KOPT-K1 (cell line): Measurements from ENCODE around the gene CLSTN1.
"Not testable (repeated sequence)": the region's sequence is repeated elsewhere in the genome, so short reads cannot be mapped to it uniquely, and the experiment has no call there.

Experiments used
- H3K27ac ChIP-seq: fragments of 200-600 bp; sonication (generic); 2 replicates; pipeline ENCODE4 v1.5.1; 2016; ENCODE audit warnings: antibody characterized with exemption, mild to moderate bottlenecking, low read depth, low read length; ENCODE audit not compliant: poor library complexity, severe bottlenecking
- H3K36me3 ChIP-seq: fragments of 200-600 bp; sonication (generic); 2 replicates; pipeline ENCODE4 v1.5.1; 2017; ENCODE audit warnings: antibody characterized with exemption, mild to moderate bottlenecking, low read length, moderate library complexity; ENCODE audit not compliant: insufficient read depth
- H3K9me3 ChIP-seq: fragments of 200-600 bp; sonication (generic); 2 replicates; pipeline ENCODE4 v1.5.1; 2017; ENCODE audit warnings: antibody characterized with exemption, low read length, mild to moderate bottlenecking; ENCODE audit not compliant: insufficient read depth, poor library complexity, severe bottlenecking

The CLSTN1 gene

GRCh38 chr1:9824702-9825089, 931 bp upstream of the CLSTN1 start:
- Histone ChIP-seq H3K36me3 (no peaks in the 10 kb centered on the region), H3K9me3 (no peaks in the 10 kb centered on the region), H3K27ac (no peak overlapping the region)

DNA sequence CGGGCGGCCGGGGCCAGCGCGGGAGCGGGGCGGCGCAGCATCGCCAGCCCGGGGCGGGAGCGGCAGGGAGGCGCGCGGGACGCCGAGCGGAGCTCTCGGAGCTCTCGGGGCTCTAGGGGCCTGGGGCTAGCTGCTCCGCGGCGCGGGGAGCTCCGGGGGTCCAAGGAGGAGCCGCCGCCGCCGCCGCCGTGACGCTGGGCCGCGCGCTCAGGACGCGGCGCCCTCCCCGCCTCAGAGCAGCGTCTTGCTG, 147 bp downstream of the CLSTN1 start:
- Histone ChIP-seq H3K27ac (peak overlapping the region; percentile 65), H3K36me3 (no peaks in the 10 kb centered on the region)

DNA sequence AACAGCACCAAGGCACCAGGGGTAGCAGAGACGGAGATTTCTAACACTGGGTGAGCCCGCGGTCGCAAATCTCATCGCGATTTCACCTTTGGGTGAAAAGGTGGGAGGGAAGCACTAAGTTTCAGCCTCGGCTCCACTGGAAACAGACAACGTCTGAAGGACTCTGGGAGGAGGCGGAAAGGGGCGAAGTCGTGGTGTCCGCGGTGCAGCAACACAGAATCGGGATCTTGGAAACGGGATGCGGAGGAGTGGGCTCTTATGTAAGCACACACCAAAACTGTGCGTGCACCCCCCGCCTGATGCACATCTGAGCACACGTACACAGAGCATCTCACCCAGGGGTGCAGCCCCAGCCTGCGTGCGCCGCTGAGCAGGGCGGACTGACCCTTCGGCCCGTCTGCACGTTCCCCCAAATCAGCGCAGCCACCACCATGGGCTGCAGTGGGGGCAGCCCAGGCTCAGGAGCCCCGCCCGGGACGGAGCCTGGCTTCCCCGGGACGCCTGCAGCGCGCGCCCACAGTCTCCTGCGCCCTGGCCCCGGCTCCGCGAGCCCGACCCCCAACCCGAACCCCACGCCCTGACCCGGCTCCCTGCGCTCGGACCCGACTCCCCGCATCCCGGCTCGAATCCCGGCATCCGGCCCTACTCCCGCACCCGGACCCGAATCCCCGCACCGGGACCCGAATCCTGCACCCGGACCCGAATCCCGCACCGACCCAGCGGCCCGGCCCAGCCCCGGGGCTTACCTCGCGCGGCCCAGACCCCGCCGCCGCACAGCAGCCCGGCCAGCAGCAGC, 670 bp downstream of the CLSTN1 start:
- Histone ChIP-seq H3K9me3 (no peaks in the 10 kb centered on the region), H3K27ac (peak overlapping the region; percentile 65), H3K36me3 (0 out of 2 replicates have a peak, but pooled peaks cover under 1% of the 10 kb centered on the region)

More for the DNA sequence above, 147 bp downstream of the CLSTN1 start:
- no peaks in the 10 kb centered on the region for H3K9me3 ChIP-seq

- Histone ChIP-seq H3K36me3 (0 out of 2 replicates have a peak, but pooled peaks cover 5% of the 10 kb centered on the region), H3K9me3 (no peaks in the 10 kb centered on the region), H3K27ac (peak overlapping the region; percentile 65)
Measured at GRCh38 chr1:9822490-9822889, 1.3 kb downstream of the CLSTN1 start.

DNA sequence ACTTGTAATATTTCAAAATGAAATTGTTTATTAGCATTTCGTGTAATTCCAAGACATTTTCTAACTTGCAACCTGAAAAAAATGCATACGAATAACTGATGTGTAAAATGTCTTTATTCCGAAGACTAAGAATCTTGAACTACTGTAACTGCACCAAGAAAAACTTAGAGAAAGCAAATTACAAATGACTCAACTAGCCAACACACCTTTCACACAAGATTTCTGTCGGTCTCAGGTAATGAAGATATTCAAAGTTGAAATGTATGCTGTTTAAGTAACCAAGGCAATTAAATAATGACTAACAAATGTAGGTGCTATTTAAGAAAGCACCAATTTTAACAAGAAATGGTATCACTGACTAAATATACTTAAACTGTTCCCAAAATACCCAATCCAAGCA, 2.1 kb downstream of the CLSTN1 start:
- no peak overlapping the region for H3K27ac ChIP-seq

DNA sequence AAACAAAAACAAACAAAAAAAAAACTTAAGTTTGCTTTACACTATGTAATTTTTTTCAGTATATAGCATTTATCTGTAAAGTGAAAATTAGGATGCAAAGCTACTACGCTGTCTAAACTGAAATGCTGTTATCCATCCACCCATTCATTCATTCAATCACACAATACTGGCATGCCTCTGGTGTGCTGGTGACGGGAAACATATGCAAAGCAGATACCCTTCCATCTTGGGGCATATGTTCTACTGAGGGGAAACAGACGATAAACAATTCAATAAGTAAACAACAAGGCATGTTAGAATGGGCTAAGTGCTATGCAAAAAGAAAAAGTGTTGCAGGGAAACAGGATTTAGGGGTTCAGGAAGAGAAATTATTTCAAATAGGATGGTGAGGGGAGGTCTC, 3.2 kb downstream of the CLSTN1 start:
- Histone ChIP-seq H3K36me3 (0 out of 2 replicates have a peak, but pooled peaks cover 10% of the 10 kb centered on the region), H3K9me3 (no peaks in the 10 kb centered on the region), H3K27ac (no peak overlapping the region)

More for the DNA sequence above, 2.1 kb downstream of the CLSTN1 start:
- Histone ChIP-seq H3K9me3 (no peaks in the 10 kb centered on the region), H3K36me3 (0 out of 2 replicates have a peak, but pooled peaks cover 5% of the 10 kb centered on the region)

GRCh38 chr1:9817734-9818133, 6.0 kb downstream of the CLSTN1 start:
- H3K36me3 ChIP-seq, result 0 out of 2 replicates have a peak, but pooled peaks cover 10% of the 10 kb centered on the region
- no peaks in the 10 kb centered on the region for H3K9me3 ChIP-seq
- H3K27ac ChIP-seq, result no peak overlapping the region

- H3K27ac ChIP-seq, result no peak overlapping the region
- H3K9me3 ChIP-seq, result no peaks in the 10 kb centered on the region
- H3K36me3 ChIP-seq, result 0 out of 2 replicates have a peak, but pooled peaks cover 10% of the 10 kb centered on the region
Measured at GRCh38 chr1:9816199-9816598, 7.6 kb downstream of the CLSTN1 start.

DNA sequence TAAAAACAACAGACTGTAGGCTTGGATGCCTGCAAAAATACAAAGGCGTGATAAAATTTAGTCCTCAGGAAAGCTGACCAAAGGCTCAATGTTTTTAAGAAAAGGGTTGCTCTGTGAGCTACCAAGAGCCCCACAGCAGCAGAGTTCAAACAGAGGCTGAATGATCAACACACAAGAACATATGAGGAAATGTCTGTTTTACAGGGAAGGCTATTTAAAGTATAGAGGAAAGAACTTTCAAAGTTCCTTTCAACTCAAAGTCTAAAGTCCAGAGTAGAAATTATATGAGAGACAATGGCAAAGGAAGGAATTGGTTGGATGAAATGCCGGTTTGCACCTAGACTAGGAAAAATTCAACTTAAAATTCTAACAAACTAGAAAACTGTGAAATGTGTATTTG, 8.6 kb downstream of the CLSTN1 start:
- Histone ChIP-seq H3K27ac (no peak overlapping the region), H3K9me3 (no peaks in the 10 kb centered on the region), H3K36me3 (0 out of 2 replicates have a peak, but pooled peaks cover 10% of the 10 kb centered on the region)

DNA sequence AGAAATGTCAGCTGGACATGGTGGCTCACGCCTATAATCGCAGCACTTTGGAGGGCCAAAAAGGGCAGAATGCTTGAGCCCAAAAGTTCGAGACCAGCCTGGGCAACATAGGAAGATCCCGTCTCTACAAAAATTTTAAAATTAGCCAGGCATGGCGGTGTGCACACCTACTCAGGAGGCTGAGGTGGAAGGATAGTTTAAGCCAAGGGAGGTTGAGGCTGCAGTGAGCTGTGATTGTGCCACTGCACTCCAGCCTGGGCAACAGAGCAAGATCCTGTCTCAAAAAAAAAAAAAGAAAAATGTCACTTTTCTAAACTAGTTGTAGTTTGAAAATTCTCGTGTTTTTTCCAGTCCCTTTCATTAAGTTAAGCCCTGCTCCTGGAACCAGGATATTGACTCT, 9.1 kb downstream of the CLSTN1 start:
- H3K9me3 ChIP-seq, result no peaks in the 10 kb centered on the region
- H3K27ac ChIP-seq, result no peak overlapping the region

GRCh38 chr1:9811239-9811966, 12.4 kb downstream of the CLSTN1 start:
- H3K36me3 ChIP-seq, result peaks cover 5% of the 10 kb centered on the region; the same call in 1 of the 2 replicates
- no peak overlapping the region for H3K27ac ChIP-seq
- no peaks in the 10 kb centered on the region for H3K9me3 ChIP-seq

More for the DNA sequence above, 9.1 kb downstream of the CLSTN1 start:
- 0 out of 2 replicates have a peak, but pooled peaks cover 10% of the 10 kb centered on the region for H3K36me3 ChIP-seq

GRCh38 chr1:9809100-9809510, 14.7 kb downstream of the CLSTN1 start:
- H3K9me3 ChIP-seq, result no peaks in the 10 kb centered on the region
- no peaks in the 10 kb centered on the region; the same call in 1 of the 2 replicates for H3K36me3 ChIP-seq
- H3K27ac ChIP-seq, result no peak overlapping the region

GRCh38 chr1:9808459-9808858, 15.3 kb downstream of the CLSTN1 start:
- no peaks in the 10 kb centered on the region for H3K9me3 ChIP-seq
- H3K36me3 ChIP-seq, result no peaks in the 10 kb centered on the region; the same call in 1 of the 2 replicates
- H3K27ac ChIP-seq, result no peak overlapping the region

GRCh38 chr1:9807541-9807940, 16.2 kb downstream of the CLSTN1 start:
- peak overlapping the region; percentile 33 for H3K27ac ChIP-seq
- no peaks in the 10 kb centered on the region for H3K9me3 ChIP-seq
- H3K36me3 ChIP-seq, result no peaks in the 10 kb centered on the region; the same call in 1 of the 2 replicates

GRCh38 chr1:9805972-9806371, 17.8 kb downstream of the CLSTN1 start:
- not testable (repeated sequence) for H3K36me3 ChIP-seq, H3K9me3 ChIP-seq, H3K27ac ChIP-seq
